Endothelial cell of umbilical vein (primary cell): ENCODE measurements around the gene CD79B. TPM values are rescaled to one million over a fixed set of nuclear protein-coding genes. Genes with fewer than 3 reads are reported as not detected.

ENCODE experiments used
- BruUV-seq: library from RNA; stranded (reverse); fragments of 400-500 nt; replicated peaks from 2 replicates; lab custom pipeline; 2021; lab: Mats Ljungman, UMichigan
- CTCF ChIA-PET: fragments of 300-600, 350-600 bp; sonication (Branson Sonifier 250); formaldehyde crosslinking; loops from one replicate; lab custom pipeline; 2021; ENCODE audit warnings: antibody characterized with exemption, inconsistent platforms; lab: Charles Lee
- POLR2A ChIA-PET: fragments of 300-600, 350-600 bp; sonication (Branson Sonifier 250); formaldehyde crosslinking; loops from one replicate; lab custom pipeline; 2021; ENCODE audit warnings: antibody characterized with exemption, inconsistent platforms; lab: Charles Lee
- DNase-seq: peaks from one replicate; pipeline ENCODE4 v3.0.0-alpha.2; 2011; ENCODE audit warnings: low read depth, low spot score
- FAIRE-seq: peaks from 2 replicates; lab custom pipeline; 2011; peaks lifted over from hg19 to GRCh38; lab: Jason Lieb, UNC
- H2AFZ ChIP-seq: 2 replicates; pipeline ENCODE4 v1.6.0; 2012; ENCODE audit warnings: low read depth, low read length, control low read depth, inconsistent platforms
- H3K27ac ChIP-seq: 2 replicates; pipeline ENCODE4 v1.5.1; 2011; ENCODE audit warnings: low read depth, mild to moderate bottlenecking, control low read depth, low read length, moderate library complexity; ENCODE audit not compliant: insufficient read depth
- H3K27me3 ChIP-seq, 2 experiments: 2 replicates each; pipeline versions ENCODE4 v1.6.0 to v1.6.1; 2011; ENCODE audit warnings: low read length in 2 of 2, mixed read lengths in 1 of 2; ENCODE audit not compliant: control insufficient read depth in 2 of 2, insufficient read depth in 2 of 2
- H3K36me3 ChIP-seq, 2 experiments: 2 replicates in 1 of 2; 3 replicates in 1 of 2; pipeline ENCODE4 v1.5.1; 2011; ENCODE audit warnings: low read length in 2 of 2, mild to moderate bottlenecking in 1 of 2, moderate library complexity in 1 of 2; ENCODE audit not compliant: control insufficient read depth in 2 of 2, insufficient read depth in 2 of 2; ENCODE audit errors: extremely low read depth in 1 of 2
- H3K4me1 ChIP-seq: 3 replicates; pipeline ENCODE4 v1.5.1; 2011; ENCODE audit warnings: mild to moderate bottlenecking, low read length; ENCODE audit not compliant: control insufficient read depth, insufficient read depth; ENCODE audit errors: extremely low read depth
- H3K4me2 ChIP-seq: 2 replicates; pipeline ENCODE4 v1.6.1; 2011; ENCODE audit warnings: low read length, control low read depth, mixed read lengths; ENCODE audit not compliant: insufficient read depth
- H3K4me3 ChIP-seq, 3 experiments: fragments of 200-600 bp in 1 of 3; sonication (generic), shearing (Covaris generic) in 1 of 3; replicated peaks in 1 of 3; 2 replicates each; pipeline ENCODE4 v1.5.1; 2011 to 2016; ENCODE audit warnings: control low read depth in 3 of 3, low read length in 3 of 3, mild to moderate bottlenecking in 2 of 3, inconsistent platforms in 1 of 3, low read depth in 1 of 3, moderate library complexity in 1 of 3; ENCODE audit not compliant: insufficient read depth in 1 of 3
- H3K79me2 ChIP-seq: 2 replicates; pipeline ENCODE4 v1.6.0; 2012; ENCODE audit warnings: low read length, inconsistent platforms; ENCODE audit not compliant: control insufficient read depth, insufficient read depth
- H3K9ac ChIP-seq: replicated peaks from 2 replicates; pipeline ENCODE3; 2011; ENCODE audit warnings: low read length, control low read depth; ENCODE audit not compliant: insufficient read depth; ENCODE audit errors: extremely low read depth
- H3K9me1 ChIP-seq: replicated peaks from 3 replicates; pipeline ENCODE4 v1.6.0; 2011; ENCODE audit warnings: mild to moderate bottlenecking, low read length; ENCODE audit not compliant: control insufficient read depth, insufficient read depth; ENCODE audit errors: extremely low read depth
- H3K9me3 ChIP-seq: replicated peaks from 2 replicates; pipeline ENCODE4 v1.5.1; 2012; ENCODE audit warnings: low read length, inconsistent platforms; ENCODE audit not compliant: control insufficient read depth, insufficient read depth
- H4K20me1 ChIP-seq: replicated peaks from 2 replicates; pipeline ENCODE3; 2011; ENCODE audit warnings: mild to moderate bottlenecking, low read length; ENCODE audit not compliant: control insufficient read depth, insufficient read depth; ENCODE audit errors: extremely low read depth
- EZH2 ChIP-seq: IDR thresholded peaks from 2 replicates; pipeline ENCODE4 v1.6.1; 2012; ENCODE audit warnings: borderline replicate concordance, low read depth, mild to moderate bottlenecking, moderate library complexity, low read length, inconsistent platforms; ENCODE audit not compliant: severe bottlenecking
- FOS ChIP-seq: IDR thresholded peaks from 2 replicates; pipeline ENCODE4 v1.6.1; 2011; ENCODE audit warnings: mild to moderate bottlenecking, low read length, moderate library complexity, borderline replicate concordance; ENCODE audit not compliant: insufficient read depth
- GATA2 ChIP-seq: IDR thresholded peaks from 2 replicates; pipeline ENCODE4 v1.7.0; 2011; ENCODE audit warnings: low read depth, mild to moderate bottlenecking, moderate library complexity, mixed read lengths, low read length; ENCODE audit not compliant: insufficient read length, insufficient read depth
- JUN ChIP-seq: IDR thresholded peaks from 2 replicates; pipeline ENCODE4 v1.6.1; 2011; ENCODE audit warnings: borderline replicate concordance, low read depth; ENCODE audit not compliant: insufficient read length, insufficient read depth
- MYC ChIP-seq: IDR thresholded peaks from one replicate; pipeline ENCODE4 v1.6.1; 2011; ENCODE audit warnings: mild to moderate bottlenecking, low read depth, low read length
- POLR2A ChIP-seq: IDR thresholded peaks from 2 replicates; pipeline ENCODE4 v1.6.1; 2012; ENCODE audit warnings: low read depth, mild to moderate bottlenecking, control low read depth, low read length
- POLR2AphosphoS5 ChIP-seq: IDR thresholded peaks from 2 replicates; pipeline ENCODE4 v1.6.1; 2012; ENCODE audit warnings: low read depth, mild to moderate bottlenecking, control low read depth, low read length, moderate library complexity; ENCODE audit not compliant: insufficient read depth
- dilution Hi-C: fragments of 300-500 bp; cut with MboI; formaldehyde crosslinking; loops from one replicate; pipeline ENCODE4 v1.15.0; 2019; ENCODE audit warnings: low sequenced_read_pairs; ENCODE audit not compliant: extremely low pct_ligation_motif_present
- intact Hi-C: fragments of 100-400 bp; cut with micrococcal nuclease; formaldehyde crosslinking; loops from one replicate; pipeline ENCODE4 v1.10.0; 2022
- polyA plus RNA-seq, 4 experiments: library from polyadenylated mRNA; depleted of rRNA in 3 of 4; stranded (reverse) in 3 of 4; unstranded in 1 of 4; fragments of >200 nt; gene quantifications; 2 replicates each; pipeline versions ENCODE4 v1.2.1 to v1.2.3, GENCODE V29; 2011 to 2012; ENCODE audit warnings: missing spikeins in 1 of 4
- total RNA-seq: library from RNA; stranded (reverse); gene quantifications from 2 replicates; pipeline ENCODE4 v1.2.3, GENCODE V29; 2021
- TF ChIP-seq, protein P1 (sequence below), 2 donors: IDR thresholded peaks; 1 replicate in 1 of 2; 2 replicates in 1 of 2; pipeline ENCODE4 v1.5.1; 2011; ENCODE audit warnings: low read length in 2 of 2, mild to moderate bottlenecking in 2 of 2, moderate library complexity in 2 of 2, control low read depth in 1 of 2, inconsistent platforms in 1 of 2, low read depth in 1 of 2; ENCODE audit not compliant: insufficient read depth in 1 of 2; ENCODE audit errors: extremely low read depth in 1 of 2

Gene CD79B
- total and polyA plus RNA-seq, 2 donors (not counting 3 experiments of a cell fraction or from before 2014, with no cell fraction given) = 2.1 to 3.9 TPM

DNA sequence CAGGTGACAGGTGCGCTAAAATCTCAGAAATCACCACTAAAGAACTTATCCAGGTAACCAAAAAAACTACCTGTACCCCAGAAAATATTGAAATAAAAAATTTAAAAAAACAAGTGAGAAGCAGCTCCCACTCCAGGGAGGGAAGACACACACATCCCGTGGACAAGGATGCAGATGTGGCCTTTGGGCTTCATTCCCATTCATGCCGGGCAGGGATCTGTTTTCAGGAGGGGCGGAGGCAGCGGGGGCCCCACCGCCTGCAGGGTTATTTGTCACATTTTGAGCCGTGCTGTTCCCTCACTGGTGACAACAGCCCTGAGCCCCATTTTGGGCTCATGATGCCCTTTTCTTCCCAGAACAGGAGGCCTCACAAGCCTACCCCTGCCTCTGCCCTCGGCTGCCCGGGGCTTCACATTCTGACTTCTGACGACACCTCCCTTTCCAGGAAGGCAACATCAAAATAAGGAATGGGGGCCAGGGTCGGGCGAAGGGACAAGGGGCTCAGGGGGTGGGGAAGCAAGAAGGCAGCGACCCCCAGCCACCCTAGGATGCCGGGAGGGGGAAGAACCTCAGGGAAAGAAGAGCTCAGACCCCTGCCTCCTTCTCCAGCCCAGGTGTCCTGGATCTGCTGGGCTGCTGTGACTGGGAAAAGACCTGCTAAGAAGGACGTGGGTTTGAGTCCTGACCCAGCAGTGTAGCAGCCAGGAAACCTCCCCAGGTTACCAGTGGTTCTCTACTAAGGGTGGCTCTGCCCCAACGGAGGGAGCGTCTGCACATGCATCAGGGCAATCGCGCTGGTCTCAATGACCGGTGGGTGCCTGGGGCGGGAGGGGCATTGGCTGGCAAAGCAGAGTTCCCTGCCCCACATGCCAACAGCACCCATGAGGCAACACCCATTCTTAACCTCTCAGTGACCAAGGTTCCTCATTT is 2.3 kb upstream of the CD79B start:
- Histone ChIP-seq H3K9me1 (no peaks in the 10 kb centered on the region), H3K4me3 (no peak overlapping the region), H4K20me1 (no peaks in the 10 kb centered on the region), H3K27me3 (no peaks in the 10 kb centered on the region), H2AFZ (no peak overlapping the region), H3K27ac (no peak overlapping the region), H3K79me2 (no peaks in the 10 kb centered on the region), H3K9ac (no peak overlapping the region), H3K4me1 (peaks cover 4% of the 10 kb centered on the region), H3K36me3 (no peaks in the 10 kb centered on the region), H3K9me3 (no peaks in the 10 kb centered on the region), H3K4me2 (no peak overlapping the region)
- dilution Hi-C loops = no loop called here
- DNase-seq = no peak
- ChIA-PET POLR2A (no interaction called here), CTCF (interaction anchor here (1.2 to 3.4 kb wide), 2 partner anchors 12 kb away, joined by 6 to 22 read pairs; no protein-coding TSS in a partner anchor)
- BruUV-seq = no TSS peak
- FAIRE-seq = no peak
- TF ChIP-seq MYC (no peak), POLR2A (no peak), POLR2AphosphoS5 (no peak), JUN (no peak), FOS (no peak)
- intact Hi-C loops = no loop called here

DNA sequence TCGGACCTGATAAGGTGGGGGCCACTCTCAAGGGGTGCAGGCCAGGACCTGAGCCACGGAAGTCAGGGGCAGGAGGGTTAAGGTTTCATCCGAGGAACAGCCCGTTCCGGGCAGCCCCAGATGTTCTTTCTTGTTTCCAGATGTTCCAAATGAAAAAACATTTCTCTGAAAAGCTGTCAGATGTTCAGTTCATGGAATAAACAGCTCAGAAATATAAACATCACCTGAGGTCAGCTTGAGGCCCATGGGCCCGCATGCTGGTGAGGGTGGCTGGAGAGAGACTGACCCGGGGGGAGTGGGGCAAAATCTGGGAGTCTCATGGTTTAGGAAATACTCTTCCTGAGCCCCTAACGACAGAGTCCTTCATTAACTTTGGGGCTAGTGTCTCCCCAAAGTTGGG is 1.5 kb upstream of the CD79B start:
- no peaks in the 10 kb centered on the region for H4K20me1 ChIP-seq
- dilution Hi-C loops = no loop called here
- DNase-seq = no peak
- intact Hi-C loops = no loop called here
- H3K9ac ChIP-seq = no peak overlapping the region
- no peak overlapping the region for H3K27ac ChIP-seq
- no peak for TF ChIP-seq EZH2
- no peak for TF ChIP-seq MYC
- no peak for TF ChIP-seq FOS
- no peak for TF ChIP-seq GATA2
- no peak for TF ChIP-seq POLR2A
- TF ChIP-seq, protein P1, sequence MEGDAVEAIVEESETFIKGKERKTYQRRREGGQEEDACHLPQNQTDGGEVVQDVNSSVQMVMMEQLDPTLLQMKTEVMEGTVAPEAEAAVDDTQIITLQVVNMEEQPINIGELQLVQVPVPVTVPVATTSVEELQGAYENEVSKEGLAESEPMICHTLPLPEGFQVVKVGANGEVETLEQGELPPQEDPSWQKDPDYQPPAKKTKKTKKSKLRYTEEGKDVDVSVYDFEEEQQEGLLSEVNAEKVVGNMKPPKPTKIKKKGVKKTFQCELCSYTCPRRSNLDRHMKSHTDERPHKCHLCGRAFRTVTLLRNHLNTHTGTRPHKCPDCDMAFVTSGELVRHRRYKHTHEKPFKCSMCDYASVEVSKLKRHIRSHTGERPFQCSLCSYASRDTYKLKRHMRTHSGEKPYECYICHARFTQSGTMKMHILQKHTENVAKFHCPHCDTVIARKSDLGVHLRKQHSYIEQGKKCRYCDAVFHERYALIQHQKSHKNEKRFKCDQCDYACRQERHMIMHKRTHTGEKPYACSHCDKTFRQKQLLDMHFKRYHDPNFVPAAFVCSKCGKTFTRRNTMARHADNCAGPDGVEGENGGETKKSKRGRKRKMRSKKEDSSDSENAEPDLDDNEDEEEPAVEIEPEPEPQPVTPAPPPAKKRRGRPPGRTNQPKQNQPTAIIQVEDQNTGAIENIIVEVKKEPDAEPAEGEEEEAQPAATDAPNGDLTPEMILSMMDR (IDR thresholded peaks at IDR 0.05; ENCODE audit: extremely low read depth in 1 of 2, insufficient read depth in 1 of 2, low read depth in 1 of 2, low read length in 2 of 2) = no peak
- no peak for TF ChIP-seq POLR2AphosphoS5
- no peaks in the 10 kb centered on the region for H3K27me3 ChIP-seq
- H3K4me1 ChIP-seq = peaks cover 4% of the 10 kb centered on the region
- POLR2A ChIA-PET = no interaction called here
- CTCF ChIA-PET = interaction anchor here (1.0 to 3.4 kb wide), 2 partner anchors 13 to 14 kb away, joined by 5 to 22 read pairs; no protein-coding TSS in a partner anchor
- no peaks in the 10 kb centered on the region for H3K9me3 ChIP-seq
- H3K9me1 ChIP-seq = no peaks in the 10 kb centered on the region
- no peak for FAIRE-seq
- no TSS peak for BruUV-seq
- no peak overlapping the region for H3K4me2 ChIP-seq
- no peak overlapping the region for H3K4me3 ChIP-seq
- H3K79me2 ChIP-seq = no peaks in the 10 kb centered on the region
- no peaks in the 10 kb centered on the region for H3K36me3 ChIP-seq
- no peak overlapping the region for H2AFZ ChIP-seq
